Endothelial cell of umbilical vein (primary cell): Measurements from ENCODE around the gene AFF1. TPM values are rescaled to one million over a fixed set of nuclear protein-coding genes. Genes with fewer than 3 reads are reported as not detected.
A peak's percentile ranks its signal among the peaks of the same experiment; 100 is the strongest.

ENCODE experiments used
- BruUV-seq: library from RNA; stranded (reverse); fragments of 400-500 nt; replicated peaks from 2 replicates; lab custom pipeline; 2021; lab: Mats Ljungman, UMichigan
- CTCF ChIA-PET: fragments of 300-600, 350-600 bp; sonication (Branson Sonifier 250); formaldehyde crosslinking; loops from one replicate; lab custom pipeline; 2021; ENCODE audit warnings: antibody characterized with exemption, inconsistent platforms; lab: Charles Lee
- POLR2A ChIA-PET: fragments of 300-600, 350-600 bp; sonication (Branson Sonifier 250); formaldehyde crosslinking; loops from one replicate; lab custom pipeline; 2021; ENCODE audit warnings: antibody characterized with exemption, inconsistent platforms; lab: Charles Lee
- DNase-seq: peaks from one replicate; pipeline ENCODE4 v3.0.0-alpha.2; 2011; ENCODE audit warnings: low read depth, low spot score
- FAIRE-seq: peaks from 2 replicates; lab custom pipeline; 2011; peaks lifted over from hg19 to GRCh38; lab: Jason Lieb, UNC
- H2AFZ ChIP-seq: 2 replicates; pipeline ENCODE4 v1.6.0; 2012; ENCODE audit warnings: low read depth, low read length, control low read depth, inconsistent platforms
- H3K27ac ChIP-seq: 2 replicates; pipeline ENCODE4 v1.5.1; 2011; ENCODE audit warnings: low read depth, mild to moderate bottlenecking, control low read depth, low read length, moderate library complexity; ENCODE audit not compliant: insufficient read depth
- H3K27me3 ChIP-seq, 2 experiments: 2 replicates each; pipeline versions ENCODE4 v1.6.0 to v1.6.1; 2011; ENCODE audit warnings: low read length in 2 of 2, mixed read lengths in 1 of 2; ENCODE audit not compliant: control insufficient read depth in 2 of 2, insufficient read depth in 2 of 2
- H3K36me3 ChIP-seq, 2 experiments: 2 replicates in 1 of 2; 3 replicates in 1 of 2; pipeline ENCODE4 v1.5.1; 2011; ENCODE audit warnings: low read length in 2 of 2, mild to moderate bottlenecking in 1 of 2, moderate library complexity in 1 of 2; ENCODE audit not compliant: control insufficient read depth in 2 of 2, insufficient read depth in 2 of 2; ENCODE audit errors: extremely low read depth in 1 of 2
- H3K4me1 ChIP-seq: 3 replicates; pipeline ENCODE4 v1.5.1; 2011; ENCODE audit warnings: mild to moderate bottlenecking, low read length; ENCODE audit not compliant: control insufficient read depth, insufficient read depth; ENCODE audit errors: extremely low read depth
- H3K4me2 ChIP-seq: 2 replicates; pipeline ENCODE4 v1.6.1; 2011; ENCODE audit warnings: low read length, control low read depth, mixed read lengths; ENCODE audit not compliant: insufficient read depth
- H3K4me3 ChIP-seq, 3 experiments: fragments of 200-600 bp in 1 of 3; sonication (generic), shearing (Covaris generic) in 1 of 3; replicated peaks in 1 of 3; 2 replicates each; pipeline ENCODE4 v1.5.1; 2011 to 2016; ENCODE audit warnings: control low read depth in 3 of 3, low read length in 3 of 3, mild to moderate bottlenecking in 2 of 3, inconsistent platforms in 1 of 3, low read depth in 1 of 3, moderate library complexity in 1 of 3; ENCODE audit not compliant: insufficient read depth in 1 of 3
- H3K79me2 ChIP-seq: 2 replicates; pipeline ENCODE4 v1.6.0; 2012; ENCODE audit warnings: low read length, inconsistent platforms; ENCODE audit not compliant: control insufficient read depth, insufficient read depth
- H3K9ac ChIP-seq: replicated peaks from 2 replicates; pipeline ENCODE3; 2011; ENCODE audit warnings: low read length, control low read depth; ENCODE audit not compliant: insufficient read depth; ENCODE audit errors: extremely low read depth
- H3K9me1 ChIP-seq: replicated peaks from 3 replicates; pipeline ENCODE4 v1.6.0; 2011; ENCODE audit warnings: mild to moderate bottlenecking, low read length; ENCODE audit not compliant: control insufficient read depth, insufficient read depth; ENCODE audit errors: extremely low read depth
- H3K9me3 ChIP-seq: replicated peaks from 2 replicates; pipeline ENCODE4 v1.5.1; 2012; ENCODE audit warnings: low read length, inconsistent platforms; ENCODE audit not compliant: control insufficient read depth, insufficient read depth
- H4K20me1 ChIP-seq: replicated peaks from 2 replicates; pipeline ENCODE3; 2011; ENCODE audit warnings: mild to moderate bottlenecking, low read length; ENCODE audit not compliant: control insufficient read depth, insufficient read depth; ENCODE audit errors: extremely low read depth
- EZH2 ChIP-seq: IDR thresholded peaks from 2 replicates; pipeline ENCODE4 v1.6.1; 2012; ENCODE audit warnings: borderline replicate concordance, low read depth, mild to moderate bottlenecking, moderate library complexity, low read length, inconsistent platforms; ENCODE audit not compliant: severe bottlenecking
- FOS ChIP-seq: IDR thresholded peaks from 2 replicates; pipeline ENCODE4 v1.6.1; 2011; ENCODE audit warnings: mild to moderate bottlenecking, low read length, moderate library complexity, borderline replicate concordance; ENCODE audit not compliant: insufficient read depth
- GATA2 ChIP-seq: IDR thresholded peaks from 2 replicates; pipeline ENCODE4 v1.7.0; 2011; ENCODE audit warnings: low read depth, mild to moderate bottlenecking, moderate library complexity, mixed read lengths, low read length; ENCODE audit not compliant: insufficient read length, insufficient read depth
- JUN ChIP-seq: IDR thresholded peaks from 2 replicates; pipeline ENCODE4 v1.6.1; 2011; ENCODE audit warnings: borderline replicate concordance, low read depth; ENCODE audit not compliant: insufficient read length, insufficient read depth
- MYC ChIP-seq: IDR thresholded peaks from one replicate; pipeline ENCODE4 v1.6.1; 2011; ENCODE audit warnings: mild to moderate bottlenecking, low read depth, low read length
- POLR2A ChIP-seq: IDR thresholded peaks from 2 replicates; pipeline ENCODE4 v1.6.1; 2012; ENCODE audit warnings: low read depth, mild to moderate bottlenecking, control low read depth, low read length
- POLR2AphosphoS5 ChIP-seq: IDR thresholded peaks from 2 replicates; pipeline ENCODE4 v1.6.1; 2012; ENCODE audit warnings: low read depth, mild to moderate bottlenecking, control low read depth, low read length, moderate library complexity; ENCODE audit not compliant: insufficient read depth
- dilution Hi-C: fragments of 300-500 bp; cut with MboI; formaldehyde crosslinking; loops from one replicate; pipeline ENCODE4 v1.15.0; 2019; ENCODE audit warnings: low sequenced_read_pairs; ENCODE audit not compliant: extremely low pct_ligation_motif_present
- intact Hi-C: fragments of 100-400 bp; cut with micrococcal nuclease; formaldehyde crosslinking; loops from one replicate; pipeline ENCODE4 v1.10.0; 2022
- polyA plus RNA-seq, 4 experiments: library from polyadenylated mRNA; depleted of rRNA in 3 of 4; stranded (reverse) in 3 of 4; unstranded in 1 of 4; fragments of >200 nt; gene quantifications; 2 replicates each; pipeline versions ENCODE4 v1.2.1 to v1.2.3, GENCODE V29; 2011 to 2012; ENCODE audit warnings: missing spikeins in 1 of 4
- total RNA-seq: library from RNA; stranded (reverse); gene quantifications from 2 replicates; pipeline ENCODE4 v1.2.3, GENCODE V29; 2021
- TF ChIP-seq, protein P1 (sequence below), 2 donors: IDR thresholded peaks; 1 replicate in 1 of 2; 2 replicates in 1 of 2; pipeline ENCODE4 v1.5.1; 2011; ENCODE audit warnings: low read length in 2 of 2, mild to moderate bottlenecking in 2 of 2, moderate library complexity in 2 of 2, control low read depth in 1 of 2, inconsistent platforms in 1 of 2, low read depth in 1 of 2; ENCODE audit not compliant: insufficient read depth in 1 of 2; ENCODE audit errors: extremely low read depth in 1 of 2
- TF ChIP-seq, protein P2 (sequence below): IDR thresholded peaks from 2 replicates; pipeline ENCODE4 v1.6.1; 2011; ENCODE audit not compliant: insufficient read depth, insufficient read length

AFF1 gene
- total and polyA plus RNA-seq, 2 donors (not counting 3 experiments of a cell fraction or from before 2014, with no cell fraction given): 26.2 to 106 TPM

DNA sequence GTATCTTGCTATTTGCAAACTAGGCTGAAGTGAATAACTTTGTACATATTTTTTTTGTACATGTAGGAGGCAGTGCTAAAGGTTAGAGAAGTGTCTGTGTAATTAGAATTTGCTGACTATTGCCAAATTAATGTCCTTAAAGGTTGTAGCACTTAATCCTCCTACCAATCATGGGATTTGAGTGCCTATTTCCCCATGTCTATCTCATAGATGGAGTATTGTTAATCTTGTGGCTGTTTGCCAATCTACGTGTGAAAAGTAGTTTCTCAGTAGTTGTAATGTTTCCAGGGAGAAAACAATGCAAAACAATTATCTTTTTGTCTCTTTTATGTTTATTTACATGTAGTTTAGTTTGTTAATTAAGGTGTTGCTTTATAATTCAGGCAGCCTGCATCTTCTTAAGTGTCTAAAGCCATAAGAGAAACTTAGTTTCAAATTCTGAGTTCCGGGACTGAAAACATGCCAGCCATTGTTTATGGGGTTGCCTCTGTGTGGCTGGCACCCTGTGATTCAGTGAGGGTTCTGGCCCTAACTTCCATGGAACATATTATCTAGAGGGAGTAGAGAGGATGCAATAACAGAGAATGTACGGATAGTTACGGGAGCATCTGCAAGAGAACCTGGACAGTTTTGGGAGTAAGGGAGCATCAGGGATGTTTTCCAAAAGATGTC is 143.2 kb downstream of the AFF1 start:
- Histone ChIP-seq H3K36me3 (no peaks in the 10 kb centered on the region), H3K27me3 (no peaks in the 10 kb centered on the region), H3K4me1 (peaks cover 24% of the 10 kb centered on the region), H3K9me3 (no peaks in the 10 kb centered on the region), H2AFZ (no peak overlapping the region), H3K79me2 (peaks cover 54% of the 10 kb centered on the region), H3K4me3 (peak overlapping the region in 1 of 3 experiments; percentile 16), H4K20me1 (peaks cover 2% of the 10 kb centered on the region), H3K27ac (peak overlapping the region; percentile 27), H3K9ac (peak overlapping the region; percentile 36), H3K4me2 (peak overlapping the region; percentile 69), H3K9me1 (no peaks in the 10 kb centered on the region)
- intact Hi-C loops (loop anchor here (2.0 kb wide), 1 partner anchor 69 kb away; no protein-coding TSS in a partner anchor), dilution Hi-C loops (no loop called here)
- ChIA-PET CTCF (interaction anchor here (2.2 kb wide), 1 partner anchor 14 kb away, joined by 17 read pairs; no protein-coding TSS in a partner anchor), POLR2A (no interaction called here)
- no TSS peak for BruUV-seq
- no peak for FAIRE-seq
- TF ChIP-seq FOS (no peak), MYC (no peak)
- DNase-seq: peak; percentile 81

DNA sequence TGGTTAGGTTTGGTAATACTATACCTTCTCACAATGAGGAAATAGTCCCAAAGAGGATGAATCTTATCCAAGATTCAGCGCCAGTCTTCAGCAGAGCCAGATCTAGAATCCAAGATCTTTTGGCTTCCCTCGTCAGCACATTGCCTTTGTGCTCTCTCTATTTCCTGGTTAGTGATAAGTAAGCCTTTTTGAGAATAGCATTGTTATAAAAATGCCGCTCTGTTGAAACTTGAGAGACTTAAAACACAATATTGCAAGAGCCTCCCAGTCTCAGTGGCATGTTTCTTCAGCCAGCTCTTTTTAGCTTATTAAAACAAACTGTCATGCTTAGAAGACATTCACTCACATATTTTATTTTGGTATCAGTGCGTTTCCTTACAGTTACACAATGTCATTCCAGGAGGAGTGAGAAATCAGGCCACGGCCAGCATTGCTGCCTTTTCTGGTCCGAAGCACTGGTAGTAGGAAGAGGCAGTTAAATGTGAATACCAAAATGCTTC is 144.2 kb downstream of the AFF1 start:
- no peaks in the 10 kb centered on the region for H3K36me3 ChIP-seq
- peaks cover 21% of the 10 kb centered on the region for H3K4me1 ChIP-seq
- H2AFZ ChIP-seq: no peak overlapping the region
- H3K27ac ChIP-seq: peak overlapping the region; percentile 16
- no peaks in the 10 kb centered on the region for H3K27me3 ChIP-seq
- no TSS peak for BruUV-seq
- CTCF ChIA-PET: interaction anchor here (0.7 to 2.2 kb wide), 4 partner anchors 10 to 157 kb away, joined by 3 to 17 read pairs (median 4); no protein-coding TSS in a partner anchor
- DNase-seq (peak; percentile 71), FAIRE-seq (no peak)
- H3K4me2 ChIP-seq: peak overlapping the region; percentile 69
- peaks cover 50% of the 10 kb centered on the region for H3K79me2 ChIP-seq
- no peaks in the 10 kb centered on the region for H3K9me1 ChIP-seq
- H4K20me1 ChIP-seq: peaks cover 2% of the 10 kb centered on the region
- dilution Hi-C loops (no loop called here), intact Hi-C loops (loop anchor here (2.0 kb wide), 1 partner anchor 70 kb away; no protein-coding TSS in a partner anchor)
- H3K4me3 ChIP-seq: no peak overlapping the region
- no peak overlapping the region for H3K9ac ChIP-seq
- POLR2A ChIA-PET: no interaction called here
- no peak for TF ChIP-seq JUN
- TF ChIP-seq, protein P1, sequence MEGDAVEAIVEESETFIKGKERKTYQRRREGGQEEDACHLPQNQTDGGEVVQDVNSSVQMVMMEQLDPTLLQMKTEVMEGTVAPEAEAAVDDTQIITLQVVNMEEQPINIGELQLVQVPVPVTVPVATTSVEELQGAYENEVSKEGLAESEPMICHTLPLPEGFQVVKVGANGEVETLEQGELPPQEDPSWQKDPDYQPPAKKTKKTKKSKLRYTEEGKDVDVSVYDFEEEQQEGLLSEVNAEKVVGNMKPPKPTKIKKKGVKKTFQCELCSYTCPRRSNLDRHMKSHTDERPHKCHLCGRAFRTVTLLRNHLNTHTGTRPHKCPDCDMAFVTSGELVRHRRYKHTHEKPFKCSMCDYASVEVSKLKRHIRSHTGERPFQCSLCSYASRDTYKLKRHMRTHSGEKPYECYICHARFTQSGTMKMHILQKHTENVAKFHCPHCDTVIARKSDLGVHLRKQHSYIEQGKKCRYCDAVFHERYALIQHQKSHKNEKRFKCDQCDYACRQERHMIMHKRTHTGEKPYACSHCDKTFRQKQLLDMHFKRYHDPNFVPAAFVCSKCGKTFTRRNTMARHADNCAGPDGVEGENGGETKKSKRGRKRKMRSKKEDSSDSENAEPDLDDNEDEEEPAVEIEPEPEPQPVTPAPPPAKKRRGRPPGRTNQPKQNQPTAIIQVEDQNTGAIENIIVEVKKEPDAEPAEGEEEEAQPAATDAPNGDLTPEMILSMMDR (IDR thresholded peaks at IDR 0.05; ENCODE audit: extremely low read depth in 1 of 2, insufficient read depth in 1 of 2, low read depth in 1 of 2, low read length in 2 of 2): no peak
- TF ChIP-seq, protein P2, sequence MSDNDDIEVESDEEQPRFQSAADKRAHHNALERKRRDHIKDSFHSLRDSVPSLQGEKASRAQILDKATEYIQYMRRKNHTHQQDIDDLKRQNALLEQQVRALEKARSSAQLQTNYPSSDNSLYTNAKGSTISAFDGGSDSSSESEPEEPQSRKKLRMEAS: no peak
- no peak for TF ChIP-seq FOS
- TF ChIP-seq MYC: no peak
- TF ChIP-seq POLR2A: no peak
- TF ChIP-seq EZH2: no peak
- no peak for TF ChIP-seq GATA2
- no peak for TF ChIP-seq POLR2AphosphoS5
- H3K9me3 ChIP-seq: no peaks in the 10 kb centered on the region
